Trophoblast cell (in vitro differentiated cells and primary cell): ENCODE measurements around the gene LPCAT1.

Experiments used
- DNase-seq, 2 donors: peaks; one replicate each; pipeline ENCODE4 v3.0.0-alpha.2; 2016
- H2AFZ ChIP-seq: 2 replicates; pipeline ENCODE4 v1.6.1; 2013; ENCODE audit warnings: low read length, moderate library complexity, mild to moderate bottlenecking; ENCODE audit not compliant: insufficient read depth, poor library complexity
- H2AK5ac ChIP-seq: 2 replicates; pipeline ENCODE4 v1.6.1; 2013; ENCODE audit warnings: mild to moderate bottlenecking, low read length
- H2BK120ac ChIP-seq: 2 replicates; pipeline ENCODE4 v1.6.1; 2013; ENCODE audit warnings: low read length, mild to moderate bottlenecking, moderate library complexity; ENCODE audit not compliant: insufficient read depth, poor library complexity
- H2BK12ac ChIP-seq: 2 replicates; pipeline ENCODE4 v1.6.1; 2013; ENCODE audit warnings: mild to moderate bottlenecking, low read length, moderate library complexity
- H2BK5ac ChIP-seq: 2 replicates; pipeline ENCODE4 v1.6.1; 2013; ENCODE audit warnings: low read length, low read depth, moderate library complexity, mild to moderate bottlenecking; ENCODE audit not compliant: poor library complexity
- H3K14ac ChIP-seq: 2 replicates; pipeline ENCODE4 v1.6.1; 2013; ENCODE audit warnings: mild to moderate bottlenecking, low read length
- H3K18ac ChIP-seq: 2 replicates; pipeline ENCODE4 v1.6.1; 2013; ENCODE audit warnings: mild to moderate bottlenecking, low read length
- H3K23ac ChIP-seq: 2 replicates; pipeline ENCODE4 v1.6.1; 2013; ENCODE audit warnings: low read length
- H3K27ac ChIP-seq: 2 replicates; pipeline ENCODE4 v1.5.1; 2013; ENCODE audit warnings: low read depth, mild to moderate bottlenecking, inconsistent platforms, low read length, moderate library complexity
- H3K27me3 ChIP-seq: 2 replicates; pipeline ENCODE4 v1.6.1; 2013; ENCODE audit warnings: inconsistent platforms, mild to moderate bottlenecking, low read length, moderate library complexity; ENCODE audit not compliant: insufficient read depth
- H3K36me3 ChIP-seq, 2 experiments: 1 replicate in 1 of 2; 2 replicates in 1 of 2; pipeline ENCODE4 v1.6.1; 2013; ENCODE audit warnings: low read length in 2 of 2, mild to moderate bottlenecking in 2 of 2, moderate library complexity in 1 of 2; ENCODE audit not compliant: insufficient read depth in 2 of 2, control insufficient read depth in 1 of 2
- H3K4ac ChIP-seq: 2 replicates; pipeline ENCODE4 v1.6.1; 2013; ENCODE audit warnings: low read depth, mild to moderate bottlenecking, low read length, moderate library complexity
- H3K4me1 ChIP-seq, 2 experiments: 1 replicate in 1 of 2; 2 replicates in 1 of 2; pipeline ENCODE4 v1.6.1; 2013; ENCODE audit warnings: low read length in 2 of 2, mild to moderate bottlenecking in 2 of 2, moderate library complexity in 1 of 2; ENCODE audit not compliant: insufficient read depth in 2 of 2, control insufficient read depth in 1 of 2
- H3K4me2 ChIP-seq: 2 replicates; pipeline ENCODE4 v1.6.1; 2013; ENCODE audit warnings: inconsistent platforms, mild to moderate bottlenecking, low read length, moderate library complexity
- H3K4me3 ChIP-seq: 2 replicates; pipeline ENCODE4 v1.5.1; 2013; ENCODE audit warnings: mild to moderate bottlenecking, low read depth, low read length, inconsistent platforms
- H3K79me1 ChIP-seq: one replicate; pipeline ENCODE4 v1.6.1; 2013; ENCODE audit warnings: low read length
- H3K79me2 ChIP-seq: 2 replicates; pipeline ENCODE4 v1.6.1; 2013; ENCODE audit warnings: low read length, mild to moderate bottlenecking; ENCODE audit not compliant: control insufficient read depth, insufficient read depth, poor library complexity
- H3K9ac ChIP-seq: 2 replicates; pipeline ENCODE4 v1.6.1; 2013; ENCODE audit warnings: mild to moderate bottlenecking, low read length
- H3K9me3 ChIP-seq: 2 replicates; pipeline ENCODE4 v1.6.1; 2013; ENCODE audit warnings: low read depth, mild to moderate bottlenecking, control low read depth, inconsistent platforms, low read length; ENCODE audit not compliant: insufficient read depth
- H4K12ac ChIP-seq: 2 replicates; pipeline ENCODE4 v1.6.1; 2013; ENCODE audit warnings: low read depth, mild to moderate bottlenecking, low read length, moderate library complexity
- H4K8ac ChIP-seq: 2 replicates; pipeline ENCODE4 v1.6.1; 2013; ENCODE audit warnings: low read depth, mild to moderate bottlenecking, low read length, moderate library complexity
- H4K91ac ChIP-seq: one replicate; pipeline ENCODE4 v1.6.1; 2013; ENCODE audit warnings: low read depth, mild to moderate bottlenecking, low read length, moderate library complexity
- WGBS: extraction: QIAGEN DNeasy Blood & Tissue Kit; methylation state at CpG from one replicate; pipeline ENCODE4 v1.1.7; 2013; ENCODE audit warnings: missing lambda C conversion rate; ENCODE audit not compliant: insufficient read length, insufficient coverage; ENCODE audit errors: extremely low coverage; 5-methylcytosine and 5-hydroxymethylcytosine counted together

LPCAT1 gene

GRCh38 chr5:1448511-1449011, 75.2 kb downstream of the LPCAT1 start:
- H3K14ac ChIP-seq, result no peak overlapping the region
- H3K27ac ChIP-seq, result no peak overlapping the region
- WGBS, result no CpG with 5 or more reads among the region's 5 CpGs
- no peak overlapping the region for H2BK12ac ChIP-seq
- no peak overlapping the region for H2BK120ac ChIP-seq
- no peak overlapping the region for H3K4me2 ChIP-seq
- DNase-seq, result no peak
- no peak overlapping the region for H4K8ac ChIP-seq
- H4K12ac ChIP-seq, result no peak overlapping the region
- H3K4me1 ChIP-seq, result peaks cover 3 to 6% of the 10 kb centered on the region in 2 experiments
- H3K4ac ChIP-seq, result no peak overlapping the region
- H4K91ac ChIP-seq, result no peak overlapping the region
- H3K9ac ChIP-seq, result no peak overlapping the region
- H2AK5ac ChIP-seq, result no peak overlapping the region
- no peak overlapping the region for H3K4me3 ChIP-seq
- H3K18ac ChIP-seq, result no peak overlapping the region
- no peak overlapping the region for H2AFZ ChIP-seq
- no peak overlapping the region for H2BK5ac ChIP-seq
- no peaks in the 10 kb centered on the region for H3K79me2 ChIP-seq
- peaks cover 46% of the 10 kb centered on the region for H3K27me3 ChIP-seq
- no peak overlapping the region for H3K23ac ChIP-seq
- no peaks in the 10 kb centered on the region for H3K36me3 ChIP-seq
- H3K9me3 ChIP-seq, result peaks cover 22% of the 10 kb centered on the region
- no peaks in the 10 kb centered on the region for H3K79me1 ChIP-seq

- no peak overlapping the region for H2BK5ac ChIP-seq
- no peak overlapping the region for H2AK5ac ChIP-seq
- no peak overlapping the region for H3K9ac ChIP-seq
- peaks cover 22% of the 10 kb centered on the region for H3K9me3 ChIP-seq
- no peak overlapping the region for H3K18ac ChIP-seq
- no peak overlapping the region for H4K91ac ChIP-seq
- no peak overlapping the region for H3K4me3 ChIP-seq
- H3K4me2 ChIP-seq, result no peak overlapping the region
- no peaks in the 10 kb centered on the region for H3K79me1 ChIP-seq
- no peak overlapping the region for H4K12ac ChIP-seq
- no peak overlapping the region for H3K23ac ChIP-seq
- no peak overlapping the region for H2BK12ac ChIP-seq
- no peak overlapping the region for H3K27ac ChIP-seq
- H3K79me2 ChIP-seq, result no peaks in the 10 kb centered on the region
- no peak overlapping the region for H4K8ac ChIP-seq
- WGBS, result no CpG with 5 or more reads among the region's 16 CpGs
- no peaks in the 10 kb centered on the region for H3K36me3 ChIP-seq
- peaks cover 52% of the 10 kb centered on the region for H3K27me3 ChIP-seq
- H2BK120ac ChIP-seq, result no peak overlapping the region
- H2AFZ ChIP-seq, result no peak overlapping the region
- no peak overlapping the region for H3K4ac ChIP-seq
- no peak overlapping the region for H3K14ac ChIP-seq
- peaks cover 3 to 6% of the 10 kb centered on the region in 2 experiments for H3K4me1 ChIP-seq
- peak in 1 of 2 donors; percentile 8 for DNase-seq
Observed at GRCh38 chr5:1447671-1448361, 75.9 kb downstream of the LPCAT1 start.

- Histone ChIP-seq H3K18ac (no peak overlapping the region), H3K79me1 (no peaks in the 10 kb centered on the region), H3K9ac (no peak overlapping the region), H2BK12ac (no peak overlapping the region), H4K8ac (no peak overlapping the region), H2AFZ (no peak overlapping the region), H3K23ac (no peak overlapping the region), H3K79me2 (no peaks in the 10 kb centered on the region), H3K27me3 (peaks cover 54% of the 10 kb centered on the region), H2BK5ac (no peak overlapping the region), H3K9me3 (peaks cover 22% of the 10 kb centered on the region), H3K4ac (no peak overlapping the region), H4K91ac (no peak overlapping the region), H3K27ac (no peak overlapping the region), H4K12ac (no peak overlapping the region), H3K36me3 (no peaks in the 10 kb centered on the region), H2BK120ac (no peak overlapping the region), H3K14ac (no peak overlapping the region), H2AK5ac (no peak overlapping the region), H3K4me2 (no peak overlapping the region), H3K4me1 (peaks cover 3 to 6% of the 10 kb centered on the region in 2 experiments), H3K4me3 (no peak overlapping the region)
- no CpG with 5 or more reads among the region's 16 CpGs for WGBS
- DNase-seq, result no peak
Observed at GRCh38 chr5:1446602-1447343, 77.0 kb downstream of the LPCAT1 start.

- H3K9ac ChIP-seq, result no peak overlapping the region
- no peak overlapping the region for H2BK5ac ChIP-seq
- H3K4me3 ChIP-seq, result no peak overlapping the region
- H3K36me3 ChIP-seq, result no peaks in the 10 kb centered on the region
- H2AFZ ChIP-seq, result no peak overlapping the region
- no peaks in the 10 kb centered on the region for H3K79me2 ChIP-seq
- H4K12ac ChIP-seq, result no peak overlapping the region
- no peak overlapping the region for H2AK5ac ChIP-seq
- no peak overlapping the region for H3K18ac ChIP-seq
- no peak overlapping the region for H2BK12ac ChIP-seq
- peaks cover 54% of the 10 kb centered on the region for H3K27me3 ChIP-seq
- no peak overlapping the region for H2BK120ac ChIP-seq
- no peak overlapping the region for H3K4ac ChIP-seq
- no peak overlapping the region for H4K8ac ChIP-seq
- no peak overlapping the region for H3K23ac ChIP-seq
- peak overlapping the region; percentile 36 for H3K4me2 ChIP-seq
- H4K91ac ChIP-seq, result no peak overlapping the region
- H3K4me1 ChIP-seq, result peaks cover 3 to 6% of the 10 kb centered on the region in 2 experiments
- peaks cover 26% of the 10 kb centered on the region for H3K9me3 ChIP-seq
- H3K14ac ChIP-seq, result no peak overlapping the region
- H3K27ac ChIP-seq, result no peak overlapping the region
- peak in 1 of 2 donors; percentile 8 for DNase-seq
- no CpG with 5 or more reads among the region's 92 CpGs for WGBS
- no peaks in the 10 kb centered on the region for H3K79me1 ChIP-seq
Observed at GRCh38 chr5:1445689-1446601, 77.8 kb downstream of the LPCAT1 start.
